Upper lobe of left lung (tissue), 4 donors: Measurements from ENCODE around the gene CUX1.

Source experiments
- EP300 ChIP-seq, 4 donors: sonication (generic); formaldehyde crosslinking; IDR thresholded peaks; one replicate each; pipeline ENCODE4 v1.5.1; 2017; ENCODE audit warnings: antibody characterized with exemption in 4 of 4, control low read depth in 2 of 4
- POLR2A ChIP-seq, 4 donors: fragments of 450-650 bp; IDR thresholded peaks; one replicate each; pipeline ENCODE4 v1.5.1; 2016 to 2017; ENCODE audit warnings: antibody characterized with exemption in 4 of 4, mild to moderate bottlenecking in 2 of 4
- POLR2AphosphoS5 ChIP-seq, 2 donors: sonication (generic); formaldehyde crosslinking; IDR thresholded peaks; one replicate each; pipeline ENCODE4 v1.5.1; 2017; ENCODE audit warnings: antibody characterized with exemption in 2 of 2
- TF ChIP-seq, protein P1 (sequence below), 6 experiments: fragments of 450-650 bp in 4 of 6; fragments of 200-600 bp in 2 of 6; sonication (generic) in 2 of 6; IDR thresholded peaks; one replicate each; pipeline ENCODE4 v1.5.1; 2016 to 2019; ENCODE audit warnings: antibody characterized with exemption in 6 of 6

DNA sequence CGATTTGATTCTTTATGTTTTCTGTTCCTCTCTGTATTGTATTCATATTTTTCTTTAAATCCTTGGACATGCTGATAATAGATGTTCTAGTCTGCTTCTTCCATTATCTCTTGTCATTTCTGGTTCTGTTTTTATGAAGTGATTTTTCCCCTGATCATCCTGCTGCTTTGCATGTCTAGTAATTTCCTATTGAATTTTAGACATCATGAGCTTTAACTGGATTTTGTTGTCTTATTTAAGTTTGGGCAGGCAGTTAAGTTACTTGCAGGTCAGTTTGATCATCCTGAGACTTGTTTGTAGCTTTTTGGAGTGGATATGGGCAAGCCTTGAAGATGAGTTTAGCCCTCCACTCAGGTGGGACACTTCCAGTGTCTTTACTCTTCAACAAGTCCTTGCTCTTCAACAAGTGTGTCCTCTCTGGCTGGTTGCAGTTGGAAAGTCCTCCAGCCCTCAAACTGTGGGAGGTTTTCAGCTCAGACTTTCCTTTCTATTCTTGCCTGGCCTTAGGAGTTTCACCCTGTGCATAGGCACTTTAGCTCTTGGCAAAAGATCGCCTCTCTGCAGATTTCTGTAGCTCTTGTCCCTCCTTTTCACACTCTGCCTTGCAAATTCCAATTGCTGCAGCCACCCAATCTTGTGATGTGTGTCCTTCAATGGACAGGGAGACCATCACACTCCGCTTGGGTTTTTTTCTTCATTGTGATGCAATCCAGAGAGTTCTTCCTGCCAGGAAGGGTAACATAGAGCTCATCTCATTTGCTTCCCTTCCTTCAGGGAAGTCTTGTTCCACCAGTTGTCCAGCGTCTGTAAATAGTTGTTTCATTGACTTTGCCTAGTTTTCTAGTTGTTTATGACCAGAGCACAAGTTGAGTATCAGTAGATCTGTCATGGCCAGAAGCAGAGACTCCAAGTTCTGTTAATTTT lies 272.0 kb downstream of the CUX1 start:
- TF ChIP-seq, protein P1, sequence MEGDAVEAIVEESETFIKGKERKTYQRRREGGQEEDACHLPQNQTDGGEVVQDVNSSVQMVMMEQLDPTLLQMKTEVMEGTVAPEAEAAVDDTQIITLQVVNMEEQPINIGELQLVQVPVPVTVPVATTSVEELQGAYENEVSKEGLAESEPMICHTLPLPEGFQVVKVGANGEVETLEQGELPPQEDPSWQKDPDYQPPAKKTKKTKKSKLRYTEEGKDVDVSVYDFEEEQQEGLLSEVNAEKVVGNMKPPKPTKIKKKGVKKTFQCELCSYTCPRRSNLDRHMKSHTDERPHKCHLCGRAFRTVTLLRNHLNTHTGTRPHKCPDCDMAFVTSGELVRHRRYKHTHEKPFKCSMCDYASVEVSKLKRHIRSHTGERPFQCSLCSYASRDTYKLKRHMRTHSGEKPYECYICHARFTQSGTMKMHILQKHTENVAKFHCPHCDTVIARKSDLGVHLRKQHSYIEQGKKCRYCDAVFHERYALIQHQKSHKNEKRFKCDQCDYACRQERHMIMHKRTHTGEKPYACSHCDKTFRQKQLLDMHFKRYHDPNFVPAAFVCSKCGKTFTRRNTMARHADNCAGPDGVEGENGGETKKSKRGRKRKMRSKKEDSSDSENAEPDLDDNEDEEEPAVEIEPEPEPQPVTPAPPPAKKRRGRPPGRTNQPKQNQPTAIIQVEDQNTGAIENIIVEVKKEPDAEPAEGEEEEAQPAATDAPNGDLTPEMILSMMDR (IDR thresholded peaks at IDR 0.05) = no peak
- TF ChIP-seq POLR2A (IDR thresholded peaks at IDR 0.05) (no peak), POLR2AphosphoS5 (IDR thresholded peaks at IDR 0.05) (no peak), EP300 (IDR thresholded peaks at IDR 0.05) (no peak)
